GM19455 (cell line): ENCODE measurements around the gene E2F4.
A peak's percentile ranks its signal among the peaks of the same experiment; 100 is the strongest.

Experiments used
- ATAC-seq: cut with Tn5 transposase; IDR thresholded peaks from one replicate; pipeline ENCODE4 v1.9.1; 2021; ENCODE audit not compliant: unreplicated experiment

The E2F4 gene, protein sequence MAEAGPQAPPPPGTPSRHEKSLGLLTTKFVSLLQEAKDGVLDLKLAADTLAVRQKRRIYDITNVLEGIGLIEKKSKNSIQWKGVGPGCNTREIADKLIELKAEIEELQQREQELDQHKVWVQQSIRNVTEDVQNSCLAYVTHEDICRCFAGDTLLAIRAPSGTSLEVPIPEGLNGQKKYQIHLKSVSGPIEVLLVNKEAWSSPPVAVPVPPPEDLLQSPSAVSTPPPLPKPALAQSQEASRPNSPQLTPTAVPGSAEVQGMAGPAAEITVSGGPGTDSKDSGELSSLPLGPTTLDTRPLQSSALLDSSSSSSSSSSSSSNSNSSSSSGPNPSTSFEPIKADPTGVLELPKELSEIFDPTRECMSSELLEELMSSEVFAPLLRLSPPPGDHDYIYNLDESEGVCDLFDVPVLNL

DNA sequence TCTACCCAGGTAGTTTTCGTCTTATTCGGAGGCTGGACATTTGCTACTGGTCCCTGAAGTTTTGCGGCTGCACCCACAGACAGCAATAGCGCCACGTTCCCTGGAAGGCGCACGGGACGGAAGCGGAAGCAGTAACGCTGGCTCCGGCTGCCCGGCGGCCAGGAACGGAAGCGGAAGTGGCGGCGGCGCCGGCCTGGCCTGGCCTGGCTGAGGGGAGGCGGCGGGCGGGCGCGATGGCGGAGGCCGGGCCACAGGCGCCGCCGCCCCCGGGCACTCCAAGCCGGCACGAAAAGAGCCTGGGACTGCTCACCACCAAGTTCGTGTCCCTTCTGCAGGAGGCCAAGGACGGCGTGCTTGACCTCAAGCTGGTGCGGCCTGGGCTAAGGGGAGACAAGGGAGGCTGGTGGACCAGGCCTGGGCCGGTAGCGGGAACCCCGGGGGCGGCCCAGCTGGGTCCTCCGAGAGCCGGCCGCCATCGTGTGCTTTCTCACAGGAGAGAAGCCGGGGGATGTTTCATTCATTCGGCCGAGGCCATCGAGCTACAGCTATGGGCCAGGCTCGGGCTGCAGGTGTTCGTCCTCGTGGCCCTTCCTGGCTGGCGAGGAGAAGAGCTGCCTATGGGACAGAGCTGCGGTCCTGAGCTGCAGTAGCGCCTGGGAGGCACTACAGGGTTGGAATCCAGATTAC lies at the start of gene E2F4:
Gene E2F4 (plus strand): TSS at position 161 of the 687 bp plus-strand sequence. CDS start 73 bp downstream, at position 234.
- ATAC-seq: peak; percentile 77

DNA sequence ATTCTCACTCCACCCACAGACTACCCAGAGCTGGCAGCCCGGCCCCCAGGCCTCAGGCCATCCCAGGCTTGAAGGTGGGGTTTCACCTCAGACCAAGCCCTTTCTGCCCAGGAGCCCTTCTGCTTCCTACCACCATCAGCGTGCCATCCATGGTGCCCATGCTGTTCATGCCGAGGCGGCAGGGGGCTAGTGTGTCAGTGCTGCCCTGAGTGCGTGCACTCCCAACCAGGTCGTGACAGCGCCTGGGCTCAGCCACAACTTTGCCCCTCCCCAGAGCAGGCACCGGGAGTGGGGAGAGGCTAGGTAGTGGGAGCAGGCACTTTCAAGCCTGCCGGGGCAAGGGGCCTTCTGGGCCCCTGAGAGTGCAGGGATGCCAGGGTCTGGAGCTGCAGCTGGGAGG lies 49.6 kb upstream of the E2F4 start:
- no peak for ATAC-seq

DNA sequence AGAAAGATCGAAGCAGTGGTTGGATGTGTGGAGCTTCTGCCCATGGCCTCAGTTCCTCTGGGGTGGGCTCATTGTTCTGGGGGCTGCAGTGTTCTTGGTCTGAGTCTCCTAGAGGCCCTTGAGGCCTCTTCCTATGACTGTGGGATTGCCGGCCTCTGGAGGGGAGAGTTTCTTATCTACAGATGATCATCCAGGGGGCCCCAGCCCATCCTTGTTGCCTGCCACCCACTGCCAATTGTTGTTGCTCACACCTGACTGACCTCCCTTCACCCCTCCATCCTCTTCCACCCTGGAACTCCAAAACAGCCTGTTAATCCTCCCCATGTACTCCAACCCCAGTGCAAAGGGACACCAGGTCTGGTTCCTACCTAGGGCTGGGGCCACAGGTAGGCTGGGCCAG lies 47.0 kb upstream of the E2F4 start:
- ATAC-seq: no peak

DNA sequence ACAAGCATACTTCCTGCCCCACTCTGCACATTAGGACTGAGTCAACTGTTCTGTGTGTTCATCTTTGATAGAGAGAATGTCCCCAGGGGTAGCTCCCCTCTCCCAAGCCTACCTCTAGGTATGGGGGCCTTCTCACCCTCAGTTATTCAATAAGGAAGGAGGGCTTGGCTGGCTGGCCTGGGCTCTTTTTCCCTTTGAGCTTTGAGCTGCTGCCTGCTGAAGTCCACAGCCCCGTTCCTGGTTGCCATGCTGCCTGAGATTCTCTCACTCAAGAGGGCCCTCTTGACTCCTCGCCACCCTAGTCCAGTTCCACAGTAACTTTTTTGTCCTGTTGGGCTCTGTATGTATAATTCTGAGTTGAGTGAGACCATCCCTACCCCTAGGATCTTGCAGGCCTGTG lies 46.2 kb upstream of the E2F4 start:
- ATAC-seq: no peak

GRCh38 chr16:67146523-67147357 lies 45.2 kb upstream of the E2F4 start:
- no peak for ATAC-seq

GRCh38 chr16:67147437-67148140 lies 44.4 kb upstream of the E2F4 start:
- no peak for ATAC-seq

- ATAC-seq: no peak
Measured at GRCh38 chr16:67148221-67148620, 43.7 kb upstream of the E2F4 start.

- no peak for ATAC-seq
Measured at GRCh38 chr16:67148656-67149275, 43.2 kb upstream of the E2F4 start.

GRCh38 chr16:67149276-67150046 lies 42.5 kb upstream of the E2F4 start:
- ATAC-seq: no peak

DNA sequence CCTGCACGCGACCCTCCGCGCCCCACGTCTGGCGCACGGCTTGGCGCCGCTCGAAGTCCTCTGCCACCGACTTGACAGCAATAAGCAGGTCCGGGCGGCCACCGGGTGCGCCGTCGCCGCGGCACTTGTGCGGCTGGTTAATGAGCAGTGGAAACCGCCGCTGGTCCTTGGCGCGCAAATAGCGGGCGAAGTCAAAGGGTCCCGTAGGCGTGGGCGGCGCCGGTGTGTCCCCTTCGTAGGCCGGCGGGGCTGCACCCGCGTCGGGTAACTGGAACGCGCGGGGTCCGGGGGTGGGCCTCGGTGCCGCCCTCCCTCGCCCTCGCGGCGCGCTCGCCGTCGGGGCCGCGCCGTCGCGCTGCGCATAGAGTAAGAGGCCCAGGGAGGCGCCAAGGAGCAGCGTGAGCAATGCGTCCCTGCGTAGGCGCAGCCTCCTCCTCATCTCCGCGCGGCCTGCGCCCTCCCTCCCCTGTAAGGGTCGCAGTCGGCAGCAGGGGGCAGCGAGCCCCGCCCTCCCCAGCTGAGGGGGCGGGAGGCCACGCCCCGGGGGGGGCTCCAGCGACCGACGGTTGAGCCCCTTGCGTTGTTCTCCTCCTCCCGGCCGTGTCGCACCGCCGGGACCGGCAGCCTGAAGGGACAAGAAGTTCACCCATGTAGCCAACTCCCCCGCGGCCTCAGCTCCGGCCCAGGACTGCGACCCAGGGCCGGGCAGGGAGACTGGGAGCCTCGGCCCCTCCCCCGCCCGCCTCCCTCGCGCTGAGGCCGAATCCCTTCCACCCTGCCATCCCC lies 41.7 kb upstream of the E2F4 start:
- ATAC-seq: peak; percentile 34

GRCh38 chr16:67150833-67151396 lies 41.0 kb upstream of the E2F4 start, which contains the start of gene B3GNT9:
TSS of gene B3GNT9 (minus strand) at chr16:67150998. CDS start at chr16:67150485, 513 bp downstream.
- peak; percentile 67 for ATAC-seq

DNA sequence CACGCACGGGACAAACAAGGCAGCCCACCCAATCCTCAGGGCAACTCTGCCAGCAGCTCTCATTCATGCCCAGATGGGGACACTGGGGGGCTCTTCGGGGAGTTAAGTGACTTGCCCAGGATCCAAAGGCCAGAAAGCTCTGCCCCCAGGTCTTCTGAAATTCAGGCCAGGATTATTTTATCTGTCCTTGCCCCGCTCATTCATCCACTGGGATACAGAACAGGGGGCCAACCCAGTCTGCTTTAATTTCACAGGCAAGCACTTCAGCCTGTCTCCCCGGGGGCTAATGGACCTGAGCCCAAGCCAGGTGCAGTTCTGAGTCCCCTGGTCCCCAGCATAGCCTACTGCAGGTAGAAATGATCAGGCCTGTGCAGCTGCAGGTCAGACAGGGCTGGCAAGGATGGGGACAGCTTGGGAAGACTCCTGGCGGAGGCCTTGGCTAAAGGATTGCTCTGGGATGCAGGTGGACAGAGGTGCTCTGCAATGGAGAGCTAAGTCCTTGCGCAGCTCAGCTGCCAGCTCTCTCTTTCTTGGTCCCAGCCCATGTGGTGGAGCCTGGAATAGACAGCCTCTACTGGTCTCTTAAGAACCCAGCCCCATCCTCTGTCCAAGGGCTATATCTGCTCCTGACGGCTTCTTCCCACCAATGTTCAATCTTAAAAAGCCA lies 40.4 kb upstream of the E2F4 start:
- ATAC-seq: no peak

DNA sequence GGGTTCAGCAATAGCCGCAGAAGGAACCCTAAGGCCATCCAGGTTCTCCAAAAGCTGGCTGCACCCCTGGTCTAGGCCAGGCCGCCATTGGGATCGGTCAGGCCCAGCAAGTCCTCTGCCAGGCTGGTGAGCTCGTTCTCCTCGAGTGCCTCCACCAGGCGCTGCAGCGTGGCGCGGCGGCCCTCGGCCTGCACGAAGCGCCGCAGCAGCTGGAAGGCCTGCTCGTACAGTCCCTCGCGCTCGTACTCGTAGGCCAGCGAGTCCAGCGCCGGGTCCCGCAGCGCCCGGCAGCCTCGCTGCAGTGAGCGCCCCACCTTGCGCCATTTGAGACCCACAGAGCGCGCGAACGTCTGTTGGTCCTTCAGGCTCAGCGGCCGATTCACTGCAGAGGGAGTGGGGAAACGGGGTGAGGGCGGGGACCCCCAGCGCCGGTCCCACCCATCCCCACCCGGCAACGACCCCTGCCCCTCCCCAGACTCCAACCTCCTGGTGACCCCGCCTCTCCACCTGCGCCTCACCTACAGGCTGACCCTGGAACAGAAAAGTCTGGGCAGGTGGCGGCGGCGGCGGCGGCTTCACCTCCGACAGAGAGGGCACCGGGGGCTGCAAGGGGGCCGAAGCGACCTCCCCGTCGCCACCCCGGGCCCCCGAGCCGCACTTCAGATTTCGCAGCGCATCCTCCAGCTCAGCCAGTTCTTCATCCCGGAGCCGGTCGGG lies 37.2 kb upstream of the E2F4 start:
- ATAC-seq: no peak

DNA sequence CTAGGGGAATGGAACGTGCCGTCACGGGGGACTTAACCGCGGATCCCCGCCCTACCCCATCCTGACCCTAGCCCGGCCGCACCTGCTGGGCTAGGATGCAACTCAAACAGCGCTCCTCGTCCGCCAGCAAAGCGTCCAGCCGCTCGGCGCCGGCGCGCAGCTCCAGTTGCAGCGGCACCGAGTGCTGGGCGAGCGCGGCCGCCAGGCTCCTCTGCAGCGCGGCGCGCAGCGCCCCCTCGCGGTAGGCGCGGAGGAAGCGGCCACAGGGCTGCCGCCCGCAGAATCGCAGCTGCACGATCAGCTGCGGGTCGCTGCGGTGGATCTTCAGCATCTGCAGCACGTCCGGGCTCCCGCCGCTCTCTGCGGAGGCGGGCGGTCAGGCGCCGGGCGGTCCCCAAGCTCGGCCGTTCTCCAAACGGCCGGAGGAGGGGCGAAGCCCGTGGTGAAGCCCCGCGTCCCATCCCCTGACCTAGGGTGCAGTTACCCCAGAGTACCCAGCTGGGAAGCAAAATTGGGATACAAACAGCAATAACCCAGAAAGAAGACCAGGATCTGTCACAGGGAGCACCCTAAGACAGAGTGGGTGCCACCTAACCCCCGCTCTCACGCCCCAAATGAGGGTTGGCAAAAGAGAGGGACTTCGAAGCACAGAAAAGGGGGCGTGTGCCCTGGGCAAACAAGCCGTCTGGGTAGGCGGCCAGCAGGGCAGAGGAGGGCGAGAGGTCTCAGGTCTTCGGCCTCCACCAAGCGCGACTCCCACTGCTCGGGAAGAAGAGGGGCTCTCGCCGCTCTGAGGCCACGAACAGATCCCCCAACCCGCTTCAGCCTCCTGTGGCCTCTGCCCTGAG lies 36.4 kb upstream of the E2F4 start:
- ATAC-seq: no peak

DNA sequence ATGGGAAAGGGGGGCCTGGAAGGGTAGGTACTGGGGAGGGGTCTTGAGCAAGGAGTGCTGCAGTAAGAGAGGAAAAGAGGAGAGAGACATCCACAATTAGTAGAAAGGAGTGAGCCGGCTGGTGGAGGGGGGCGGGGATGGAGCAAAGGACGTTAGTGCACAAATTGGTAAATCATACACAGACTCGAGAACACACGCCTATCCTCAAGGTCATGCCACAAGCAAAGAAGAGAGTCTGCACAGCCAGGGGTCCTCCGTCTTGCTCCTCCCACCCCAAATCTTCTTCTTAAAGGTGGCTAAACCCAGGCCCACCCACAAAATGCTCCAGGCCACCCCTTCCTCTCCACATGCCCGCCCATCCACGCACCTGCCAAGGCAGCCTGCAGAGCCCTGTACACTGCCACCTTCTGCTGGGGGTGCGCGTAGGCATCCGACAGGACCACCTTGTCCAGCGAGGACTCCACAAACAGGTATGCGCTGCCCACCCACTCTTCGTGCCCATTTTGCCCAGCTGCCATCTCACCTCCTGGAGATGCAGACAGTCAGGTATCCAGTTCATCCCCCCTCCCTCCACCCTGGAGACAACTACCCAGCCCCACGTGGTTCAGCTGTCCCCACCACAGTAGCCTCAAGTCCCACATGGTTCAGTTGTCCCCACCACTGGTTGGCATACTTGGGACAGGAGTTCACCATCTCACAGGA lies 35.7 kb upstream of the E2F4 start:
- no peak for ATAC-seq
